Chondrocyte (in vitro differentiated cells): ENCODE results near the gene SENP1. TPM values are rescaled to one million over a fixed set of nuclear protein-coding genes. Genes with fewer than 3 reads are reported as not detected.

Experiments
- DNase-seq: peaks from one replicate; pipeline ENCODE4 v3.0.0; 2021; ENCODE audit warnings: mixed read lengths, low spot score
- H3K27ac Mint-ChIP-seq: one replicate; pipeline ENCODE4 v1.8.0; 2021; ENCODE audit warnings: mild to moderate bottlenecking, moderate library complexity, mixed read lengths; ENCODE audit not compliant: unreplicated experiment
- H3K27me3 Mint-ChIP-seq: 2 replicates; pipeline ENCODE4 v1.8.0; 2021; ENCODE audit warnings: low read depth, mixed read lengths
- H3K36me3 Mint-ChIP-seq: 2 replicates; pipeline ENCODE4 v1.8.0; 2021; ENCODE audit warnings: low read depth, mixed read lengths
- H3K4me1 Mint-ChIP-seq: 2 replicates; pipeline ENCODE4 v1.8.0; 2021; ENCODE audit warnings: low read depth, mild to moderate bottlenecking, mixed read lengths
- H3K4me3 Mint-ChIP-seq: one replicate; pipeline ENCODE4 v1.8.0; 2021; ENCODE audit warnings: mild to moderate bottlenecking, moderate library complexity, mixed read lengths; ENCODE audit not compliant: unreplicated experiment
- H3K9me3 Mint-ChIP-seq: 2 replicates; pipeline ENCODE4 v1.8.0; 2021; ENCODE audit warnings: low read depth, mixed read lengths
- total RNA-seq: library from RNA; stranded (reverse); gene quantifications from 3 replicates; pipeline ENCODE4 v1.2.1, GENCODE V29; 2021
- TF ChIP-seq, protein P1 (sequence below): fragments of 200-600 bp; sonication (generic); IDR thresholded peaks from 2 replicates; pipeline ENCODE4 v1.5.0; 2021; ENCODE audit warnings: antibody characterized with exemption, mild to moderate bottlenecking, moderate library complexity

SENP1 gene
- total RNA-seq, 1 donor from 2014 or later, result 19.7 TPM

GRCh38 chr12:48070033-48070432 lies 35.8 kb downstream of the SENP1 start:
- Mint-ChIP-seq H3K4me1 (no peaks in the 10 kb centered on the region), H3K4me3 (no peak overlapping the region), H3K27ac (no peak overlapping the region), H3K36me3 (peaks cover 34% of the 10 kb centered on the region), H3K27me3 (no peaks in the 10 kb centered on the region), H3K9me3 (no peaks in the 10 kb centered on the region)
- TF ChIP-seq, protein P1, sequence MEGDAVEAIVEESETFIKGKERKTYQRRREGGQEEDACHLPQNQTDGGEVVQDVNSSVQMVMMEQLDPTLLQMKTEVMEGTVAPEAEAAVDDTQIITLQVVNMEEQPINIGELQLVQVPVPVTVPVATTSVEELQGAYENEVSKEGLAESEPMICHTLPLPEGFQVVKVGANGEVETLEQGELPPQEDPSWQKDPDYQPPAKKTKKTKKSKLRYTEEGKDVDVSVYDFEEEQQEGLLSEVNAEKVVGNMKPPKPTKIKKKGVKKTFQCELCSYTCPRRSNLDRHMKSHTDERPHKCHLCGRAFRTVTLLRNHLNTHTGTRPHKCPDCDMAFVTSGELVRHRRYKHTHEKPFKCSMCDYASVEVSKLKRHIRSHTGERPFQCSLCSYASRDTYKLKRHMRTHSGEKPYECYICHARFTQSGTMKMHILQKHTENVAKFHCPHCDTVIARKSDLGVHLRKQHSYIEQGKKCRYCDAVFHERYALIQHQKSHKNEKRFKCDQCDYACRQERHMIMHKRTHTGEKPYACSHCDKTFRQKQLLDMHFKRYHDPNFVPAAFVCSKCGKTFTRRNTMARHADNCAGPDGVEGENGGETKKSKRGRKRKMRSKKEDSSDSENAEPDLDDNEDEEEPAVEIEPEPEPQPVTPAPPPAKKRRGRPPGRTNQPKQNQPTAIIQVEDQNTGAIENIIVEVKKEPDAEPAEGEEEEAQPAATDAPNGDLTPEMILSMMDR, result no peak
- no peak for DNase-seq

DNA sequence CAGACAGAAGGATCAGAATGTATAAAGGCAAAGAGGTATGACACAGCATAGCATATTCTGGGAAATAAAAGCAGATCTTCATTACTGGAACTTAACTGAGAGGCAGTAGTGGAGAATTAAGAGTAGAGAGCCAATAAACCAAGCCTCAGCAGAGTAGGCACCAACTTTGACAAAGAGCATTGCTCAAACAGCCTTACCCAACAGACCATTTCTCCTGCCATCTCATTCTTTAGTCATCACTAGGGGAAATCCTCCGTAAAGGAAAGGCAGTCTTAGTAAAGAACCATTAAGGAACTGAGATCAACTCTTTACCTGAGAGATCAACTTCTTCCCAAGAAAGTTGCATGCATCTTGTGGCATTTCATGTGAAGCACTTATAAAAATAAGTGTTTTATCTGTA lies 36.6 kb downstream of the SENP1 start:
- no peaks in the 10 kb centered on the region for H3K4me1 Mint-ChIP-seq
- TF ChIP-seq, protein P1, result no peak
- no peaks in the 10 kb centered on the region for H3K27me3 Mint-ChIP-seq
- DNase-seq, result no peak
- no peak overlapping the region for H3K27ac Mint-ChIP-seq
- H3K9me3 Mint-ChIP-seq, result no peaks in the 10 kb centered on the region
- H3K36me3 Mint-ChIP-seq, result peaks cover 38% of the 10 kb centered on the region
- no peak overlapping the region for H3K4me3 Mint-ChIP-seq

DNA sequence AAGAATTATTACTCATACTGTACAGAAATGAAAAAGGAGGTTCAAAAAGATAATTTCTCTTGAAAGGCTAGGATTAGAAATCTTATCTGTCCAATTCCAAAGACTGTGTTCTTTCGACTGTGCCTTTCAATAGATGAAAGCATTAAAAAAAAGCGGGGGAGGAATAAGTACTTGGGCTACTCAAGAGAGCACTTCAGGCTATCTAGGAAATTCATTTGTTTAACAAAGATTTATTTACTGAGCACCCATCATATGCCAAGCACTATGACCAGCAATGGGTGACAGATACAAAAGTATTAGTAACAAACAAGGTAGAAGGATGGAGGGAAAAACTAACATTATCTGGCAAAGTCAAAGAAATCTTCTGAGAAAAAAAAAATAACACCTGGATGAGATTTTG lies 37.4 kb downstream of the SENP1 start:
- Mint-ChIP-seq H3K27ac (no peak overlapping the region), H3K27me3 (no peaks in the 10 kb centered on the region), H3K36me3 (peaks cover 42% of the 10 kb centered on the region), H3K9me3 (no peaks in the 10 kb centered on the region), H3K4me3 (no peak overlapping the region), H3K4me1 (no peaks in the 10 kb centered on the region)
- TF ChIP-seq, protein P1, result no peak
- DNase-seq, result no peak

- no peaks in the 10 kb centered on the region for H3K27me3 Mint-ChIP-seq
- no peaks in the 10 kb centered on the region for H3K4me1 Mint-ChIP-seq
- TF ChIP-seq, protein P1, result no peak
- H3K4me3 Mint-ChIP-seq, result no peak overlapping the region
- DNase-seq, result no peak
- no peaks in the 10 kb centered on the region for H3K9me3 Mint-ChIP-seq
- no peak overlapping the region for H3K27ac Mint-ChIP-seq
- peaks cover 39% of the 10 kb centered on the region for H3K36me3 Mint-ChIP-seq
Observed at GRCh38 chr12:48067250-48067938, 38.5 kb downstream of the SENP1 start.

DNA sequence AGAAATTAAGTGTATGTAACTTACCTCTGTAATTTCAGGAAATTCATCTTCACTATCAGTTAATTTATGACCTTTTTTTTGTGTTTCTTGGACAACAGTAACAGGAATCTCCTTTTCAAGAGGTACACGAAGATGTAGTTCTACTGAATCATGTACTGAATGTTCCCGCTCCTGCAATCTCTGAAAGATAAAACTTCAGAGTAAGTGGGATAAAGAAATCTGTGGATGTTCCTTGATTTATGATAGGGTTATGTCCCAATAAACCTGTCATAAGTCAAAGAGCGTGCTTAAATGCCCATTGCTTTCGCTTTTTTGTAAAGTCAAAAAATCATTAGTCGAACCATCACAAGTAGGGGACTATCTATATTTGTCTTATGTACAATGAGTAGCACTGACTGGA lies 40.8 kb downstream of the SENP1 start:
- no peak overlapping the region for H3K4me3 Mint-ChIP-seq
- DNase-seq, result no peak

More for the DNA sequence above, 40.8 kb downstream of the SENP1 start:
- Mint-ChIP-seq H3K9me3 (peaks cover 4% of the 10 kb centered on the region), H3K27ac (no peak overlapping the region), H3K36me3 (peaks cover 41% of the 10 kb centered on the region), H3K4me1 (no peaks in the 10 kb centered on the region), H3K27me3 (no peaks in the 10 kb centered on the region)
- TF ChIP-seq, protein P1, result no peak
